ENCODE results near the gene RABGGTA.

Gene RABGGTA

GRCh38 chr14:24300326-24300980, 29.1 kb upstream of the RABGGTA start:
- TF ChIP-seq REST (IDR thresholded peaks at IDR 0.05; ENCODE audit: insufficient read depth in 1 of 2, low read depth in 2 of 2, low read length in 2 of 2) (no peak), FOXP2 (optimal IDR thresholded peaks at IDR 0.05; ENCODE audit: borderline replicate concordance, extremely low read depth, extremely low read length, insufficient read depth) (no peak), POLR2AphosphoS5 (IDR thresholded peaks at IDR 0.05; ENCODE audit: low read depth, low read length) (no peak), SIN3A (IDR thresholded peaks at IDR 0.05; ENCODE audit: borderline replicate concordance, insufficient read depth, low read length) (no peak), TAF1 (IDR thresholded peaks at IDR 0.05; ENCODE audit: borderline replicate concordance, insufficient read depth, low read length) (no peak)

DNA sequence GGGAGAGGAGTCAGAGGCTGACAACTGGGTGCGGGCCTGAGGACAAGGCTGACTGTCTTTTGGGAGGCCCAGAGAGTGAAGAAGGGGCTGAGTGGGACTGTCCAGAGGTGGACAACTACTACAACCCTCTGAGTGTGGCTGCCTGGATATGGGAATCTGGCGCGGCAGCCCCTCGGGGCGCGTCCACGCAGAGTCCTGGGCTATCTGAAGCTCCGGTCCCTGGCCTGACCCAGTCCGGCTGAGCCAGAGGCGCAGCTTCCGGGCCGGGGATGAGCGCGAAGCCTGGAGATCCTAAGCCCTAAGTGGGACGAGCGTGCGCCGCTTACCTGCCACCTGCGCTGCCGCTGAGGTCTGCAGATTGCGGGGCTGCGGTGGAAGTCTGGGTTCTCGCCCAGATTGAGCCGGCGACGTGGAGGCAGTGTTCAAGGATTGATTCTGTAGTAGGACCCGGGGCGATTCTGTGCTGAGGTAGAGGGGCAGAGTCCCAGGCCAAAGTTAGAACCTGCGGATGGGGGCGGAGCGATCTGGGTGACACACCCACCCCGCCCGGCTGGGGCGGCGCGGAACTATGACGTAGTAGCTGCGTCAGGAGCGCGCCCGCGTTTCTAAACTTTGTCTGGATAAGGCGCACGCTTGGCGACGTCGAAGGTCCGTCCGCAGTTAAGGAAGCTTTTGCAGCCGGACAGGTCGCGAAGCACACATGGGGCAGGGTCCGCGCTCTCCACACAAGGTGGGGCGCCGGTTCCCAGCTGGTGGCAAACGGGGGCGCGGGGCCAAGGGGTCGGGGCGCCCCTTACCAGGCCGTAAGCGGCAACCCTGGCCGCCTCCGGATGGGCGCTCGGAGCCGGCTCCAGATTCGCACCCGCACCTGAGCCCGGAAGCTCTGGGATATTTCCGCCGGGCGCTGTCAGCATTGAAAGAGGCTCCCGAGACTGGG, 28.1 kb upstream of the RABGGTA start, which contains the start of the genes DHRS1 and NOP9:
DHRS1 (minus strand) TSS at position 526 of the 937 bp plus-strand sequence. CDS start 674 bp downstream, outside the sequence.
NOP9 (plus strand) TSS at position 596 of the 937 bp plus-strand sequence; CDS start at position 701, 105 bp downstream.
- TF ChIP-seq REST (IDR thresholded peaks at IDR 0.05; ENCODE audit: insufficient read depth in 1 of 2, low read depth in 2 of 2, low read length in 2 of 2) (no peak), SIN3A (IDR thresholded peaks at IDR 0.05; ENCODE audit: borderline replicate concordance, insufficient read depth, low read length) (0 out of 2 replicates have a peak, but pooled peaks have one; percentile 62), POLR2AphosphoS5 (IDR thresholded peaks at IDR 0.05; ENCODE audit: low read depth, low read length) (peak; percentile 74), FOXP2 (optimal IDR thresholded peaks at IDR 0.05; ENCODE audit: borderline replicate concordance, extremely low read depth, extremely low read length, insufficient read depth) (no peak), TAF1 (IDR thresholded peaks at IDR 0.05; ENCODE audit: borderline replicate concordance, insufficient read depth, low read length) (no peak)

- no peak for TF ChIP-seq FOXP2 (optimal IDR thresholded peaks at IDR 0.05; ENCODE audit: borderline replicate concordance, extremely low read depth, extremely low read length, insufficient read depth)
- TF ChIP-seq SIN3A (IDR thresholded peaks at IDR 0.05; ENCODE audit: borderline replicate concordance, insufficient read depth, low read length), result no peak
- no peak for TF ChIP-seq REST (IDR thresholded peaks at IDR 0.05; ENCODE audit: insufficient read depth in 1 of 2, low read depth in 2 of 2, low read length in 2 of 2)
- TF ChIP-seq TAF1 (IDR thresholded peaks at IDR 0.05; ENCODE audit: borderline replicate concordance, insufficient read depth, low read length), result no peak
- TF ChIP-seq POLR2AphosphoS5 (IDR thresholded peaks at IDR 0.05; ENCODE audit: low read depth, low read length), result no peak
Measured at GRCh38 chr14:24298892-24299254, 27.5 kb upstream of the RABGGTA start.

- TF ChIP-seq FOXP2 (optimal IDR thresholded peaks at IDR 0.05; ENCODE audit: borderline replicate concordance, extremely low read depth, extremely low read length, insufficient read depth) (no peak), TAF1 (IDR thresholded peaks at IDR 0.05; ENCODE audit: borderline replicate concordance, insufficient read depth, low read length) (no peak), REST (IDR thresholded peaks at IDR 0.05; ENCODE audit: insufficient read depth in 1 of 2, low read depth in 2 of 2, low read length in 2 of 2) (no peak), POLR2AphosphoS5 (IDR thresholded peaks at IDR 0.05; ENCODE audit: low read depth, low read length) (no peak), SIN3A (IDR thresholded peaks at IDR 0.05; ENCODE audit: borderline replicate concordance, insufficient read depth, low read length) (no peak)
Measured at GRCh38 chr14:24297190-24297964, 26.0 kb upstream of the RABGGTA start.

All from PFSK-1 (cell line).